WTC11 (cell line): ENCODE measurements around the gene FGFR2.

Experiments
- CTCF ChIP-seq: fragments of 200-600 bp; IDR thresholded peaks from 2 replicates; pipeline ENCODE4 v1.8.0; 2022; ENCODE audit warnings: antibody characterized with exemption
- E2F1 ChIP-seq: sonication (generic); formaldehyde crosslinking; IDR thresholded peaks from 2 replicates; pipeline ENCODE4 v1.8.0; 2022; ENCODE audit warnings: mild to moderate bottlenecking, missing genetic modification reagents
- E2F4 ChIP-seq: sonication (generic); formaldehyde crosslinking; IDR thresholded peaks from 2 replicates; pipeline ENCODE4 v1.8.1; 2022; ENCODE audit warnings: low read depth, mild to moderate bottlenecking, moderate library complexity, missing genetic modification reagents, borderline replicate concordance
- ZMAT4 ChIP-seq: fragments of 250-450 bp; sonication (Bioruptor Pico); IDR thresholded peaks from 2 replicates; pipeline ENCODE4 v1.9.0; 2021; ENCODE audit warnings: mild to moderate bottlenecking
- ZNF121 ChIP-seq: sonication (generic); formaldehyde crosslinking; IDR thresholded peaks from 2 replicates; pipeline ENCODE4 v1.8.0; 2023; ENCODE audit warnings: missing genetic modification reagents
- ZNF416 ChIP-seq: fragments of 250-450 bp; sonication (Bioruptor Pico); IDR thresholded peaks from 2 replicates; pipeline ENCODE4 v1.9.0; 2021; ENCODE audit warnings: mild to moderate bottlenecking, inconsistent platforms

GRCh38 chr10:121589553-121589952, 8.7 kb downstream of the FGFR2 start:
- no peak for TF ChIP-seq E2F4 (CRISPR knock-in tag)
- TF ChIP-seq ZNF121: no peak
- no peak for TF ChIP-seq E2F1 (CRISPR knock-in tag)
- TF ChIP-seq CTCF: no peak
- no peak for TF ChIP-seq ZMAT4 (CRISPR knock-in tag)
- TF ChIP-seq ZNF416: no peak
